NCI-H345 (cell line): Measurements from ENCODE around the gene STXBP6.
A peak's percentile ranks its signal among the peaks of the same experiment; 100 is the strongest.
"Not testable (repeated sequence)": the region's sequence is repeated elsewhere in the genome, so short reads cannot be mapped to it uniquely, and the experiment has no call there.

Experiments used
- DNase-seq: peaks from one replicate; lab custom pipeline; 2025; lab: John Stamatoyannopoulos, UW

STXBP6 gene

DNA sequence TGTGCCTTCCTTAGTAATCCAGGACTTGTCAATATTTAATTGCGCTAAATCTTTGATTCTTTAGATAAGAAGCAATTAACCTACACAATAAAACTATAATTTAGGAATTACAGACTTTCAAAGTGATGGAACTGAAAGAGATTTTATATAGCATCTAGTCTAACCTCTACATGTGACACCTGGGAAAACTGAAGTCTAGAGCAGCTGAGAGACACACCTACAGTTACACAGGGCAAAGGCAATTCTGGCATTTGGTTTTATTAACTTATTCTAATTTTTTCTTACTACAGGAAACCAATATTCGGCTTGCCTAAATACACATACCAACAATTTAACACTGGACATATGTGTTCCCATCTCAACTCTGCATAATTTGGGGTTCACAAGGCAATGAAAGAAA, 196.5 kb downstream of the STXBP6 start:
- no peak for DNase-seq

DNA sequence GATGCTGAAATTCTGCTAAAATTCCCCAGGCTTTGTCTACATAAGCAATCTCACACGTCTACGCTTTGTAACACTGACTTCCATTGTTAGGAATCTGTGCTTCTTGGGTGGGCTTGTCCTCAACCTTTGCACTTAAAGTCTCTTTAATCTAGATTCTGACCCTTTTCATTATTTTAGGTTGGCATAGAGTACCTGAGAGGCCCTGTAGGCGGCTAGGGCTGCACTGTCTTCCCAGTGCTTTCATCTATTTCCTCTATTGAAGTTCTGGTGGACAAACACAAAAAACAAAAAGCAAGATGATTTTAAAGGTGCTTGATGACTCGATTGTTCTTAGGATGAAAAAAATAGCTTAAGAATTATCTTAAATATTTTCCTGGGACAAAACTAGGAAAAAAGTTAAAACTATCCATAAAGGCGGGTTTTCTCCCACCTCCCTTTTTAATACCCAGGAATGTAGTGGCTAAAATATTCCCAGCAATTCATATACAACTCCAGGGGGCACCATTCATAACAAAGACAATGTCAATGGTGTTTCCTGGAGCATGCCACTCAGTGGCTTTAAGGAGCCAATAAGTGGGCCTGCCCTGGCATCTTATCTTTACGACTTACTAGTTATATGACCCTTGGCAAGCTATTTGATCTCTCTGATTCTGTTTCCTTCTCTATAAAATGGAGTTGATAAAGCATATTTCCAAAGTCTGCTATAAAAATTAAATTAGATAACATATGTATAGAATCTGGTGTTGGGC, 197.5 kb downstream of the STXBP6 start:
- DNase-seq = no peak

DNA sequence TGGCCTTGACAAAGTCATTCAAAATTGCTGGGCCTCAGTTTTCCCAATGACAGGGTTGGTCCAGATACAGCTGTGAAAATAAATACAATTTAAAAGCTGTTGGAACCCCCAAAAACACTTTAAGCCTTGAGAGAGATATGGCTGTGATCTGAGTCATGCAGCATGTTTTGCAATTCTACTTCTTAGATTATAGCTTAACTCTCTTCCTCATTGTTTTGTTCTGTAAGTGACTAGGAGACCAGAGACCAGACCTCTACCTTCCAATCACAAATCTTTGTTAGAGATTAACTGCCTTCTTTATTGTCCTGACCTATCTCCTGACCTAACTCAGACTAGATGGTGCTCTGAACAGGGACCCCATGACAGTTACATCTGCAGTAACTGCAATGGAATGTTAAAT, 198.1 kb downstream of the STXBP6 start:
- no peak for DNase-seq

DNA sequence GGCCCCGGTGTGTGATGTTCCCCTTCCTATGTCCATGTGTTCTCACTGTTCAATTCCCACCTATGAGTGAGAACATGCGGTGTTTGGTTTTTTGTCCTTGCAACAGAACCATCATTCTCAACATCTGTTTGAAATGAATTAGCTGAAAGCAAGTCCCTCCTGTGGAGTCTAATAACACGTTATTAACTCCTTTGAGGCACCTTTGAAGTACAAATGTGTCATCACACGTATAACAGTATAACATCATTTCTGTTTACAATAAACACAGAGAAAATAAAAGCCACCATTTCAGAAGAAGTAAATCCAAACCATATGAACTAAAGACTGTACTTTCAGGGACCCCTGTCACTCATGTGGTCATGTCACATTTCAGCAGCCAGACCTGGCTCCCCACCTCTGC, 198.5 kb downstream of the STXBP6 start:
- no peak for DNase-seq

DNA sequence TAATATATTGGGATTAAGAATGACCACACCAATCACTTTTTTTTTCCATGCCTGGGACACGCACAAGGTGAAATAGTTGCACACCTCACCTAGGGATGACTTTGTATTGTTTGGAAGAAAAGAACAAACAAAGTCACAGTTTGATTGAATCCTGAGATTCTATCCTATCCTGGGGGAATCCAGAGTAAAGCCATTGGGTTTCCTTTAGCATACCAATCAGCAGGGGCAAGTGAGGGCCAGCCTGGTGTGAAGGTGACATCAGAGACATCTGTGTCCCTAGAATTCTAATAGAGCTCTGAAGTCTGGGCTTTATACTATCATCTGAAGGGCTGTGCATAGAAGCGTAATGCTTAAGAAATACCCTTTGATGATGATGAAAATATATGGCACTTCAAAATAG, 199.9 kb downstream of the STXBP6 start:
- no peak for DNase-seq

DNA sequence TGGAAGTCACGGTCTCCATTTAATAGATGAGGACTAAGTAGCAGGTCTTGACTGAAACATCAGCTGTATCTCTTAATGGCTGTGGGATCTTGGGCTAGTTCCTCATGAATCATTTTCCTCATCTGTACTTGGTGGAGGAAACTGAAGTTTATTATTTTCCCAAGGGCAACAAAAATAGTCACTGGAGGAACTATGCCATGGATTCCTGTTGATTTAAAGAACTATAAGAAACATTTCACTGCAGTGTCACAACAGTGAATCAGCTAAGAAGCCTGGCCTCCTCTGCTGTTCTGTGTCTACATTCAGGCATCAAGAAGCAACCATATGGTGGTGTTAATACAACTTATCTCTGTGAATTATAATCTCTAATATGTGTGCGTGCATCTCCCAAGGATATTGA, 200.5 kb downstream of the STXBP6 start:
- DNase-seq = no peak

DNA sequence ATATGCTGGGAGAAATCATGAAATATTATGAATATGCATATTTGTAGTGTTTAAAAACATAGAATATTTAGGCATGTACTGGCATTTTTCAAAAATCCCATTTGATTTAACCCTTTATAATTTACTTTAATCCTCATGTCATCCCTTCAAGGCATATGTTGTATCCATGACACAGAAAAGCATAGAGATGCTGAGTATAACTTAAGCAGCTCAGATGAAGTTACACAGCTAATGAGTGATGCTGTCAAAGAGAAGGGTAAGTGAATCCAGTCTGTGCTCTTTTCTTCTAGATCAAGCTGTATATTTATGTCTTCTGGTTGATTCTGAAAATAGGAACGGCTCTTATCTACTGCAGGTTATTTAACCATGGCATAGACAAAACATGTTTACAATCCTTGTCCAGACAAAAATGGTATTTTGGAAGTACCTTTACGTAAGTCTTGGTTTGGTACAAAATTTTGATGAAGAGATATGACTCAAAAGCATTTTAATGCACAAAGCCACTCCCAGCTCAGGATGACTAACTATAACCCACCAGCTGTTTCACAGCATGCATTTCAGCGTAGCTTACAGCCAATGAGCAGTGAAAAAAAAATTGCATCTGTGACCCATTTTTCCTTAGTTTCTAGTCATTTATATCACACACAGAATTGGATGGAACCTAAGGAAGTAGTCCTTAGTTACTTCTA, 201.7 kb downstream of the STXBP6 start:
- no peak for DNase-seq

DNA sequence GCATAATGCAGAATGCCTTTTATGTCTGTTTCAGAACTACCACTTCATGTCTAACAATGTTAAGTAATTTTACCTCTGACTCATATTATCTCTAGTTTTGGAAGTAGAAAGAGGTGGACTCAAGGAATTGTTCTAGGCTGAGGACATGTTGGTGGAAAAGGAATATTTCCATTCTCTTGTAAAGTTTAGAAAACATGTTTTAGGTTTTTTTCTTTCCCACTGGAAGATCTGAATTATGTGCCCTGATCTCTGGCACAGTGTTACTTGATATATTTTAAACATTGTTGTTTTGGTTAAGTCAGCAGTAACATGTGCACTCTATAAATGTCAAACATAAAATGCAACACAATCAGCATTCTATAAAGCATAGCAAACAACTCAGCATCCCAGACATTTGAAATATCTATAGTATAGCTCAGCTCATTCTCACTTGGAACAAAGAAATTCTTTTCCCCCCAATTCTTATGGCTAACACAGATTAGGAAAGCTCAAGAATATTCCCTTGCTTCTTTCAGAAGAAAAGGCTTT, 202.3 kb downstream of the STXBP6 start:
- DNase-seq = no peak

DNA sequence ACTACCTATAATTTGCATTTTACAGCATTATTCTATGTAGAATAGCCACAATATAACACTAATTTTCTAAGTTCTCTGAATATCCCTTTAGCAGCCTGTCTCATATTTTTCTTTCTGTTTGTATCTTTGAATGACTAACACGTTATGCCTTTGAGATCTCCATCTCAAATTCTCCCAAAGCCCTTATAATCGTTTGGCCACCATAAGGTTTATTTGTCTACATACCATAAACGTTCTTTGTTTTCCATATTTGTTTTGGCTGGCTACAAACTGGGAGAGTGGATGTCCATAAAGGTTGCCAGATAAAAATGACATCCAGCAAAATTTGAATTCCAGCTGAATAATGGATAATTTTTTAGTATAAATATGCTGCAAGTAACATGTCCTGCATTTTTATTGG, 203.7 kb downstream of the STXBP6 start:
- DNase-seq = no peak

DNA sequence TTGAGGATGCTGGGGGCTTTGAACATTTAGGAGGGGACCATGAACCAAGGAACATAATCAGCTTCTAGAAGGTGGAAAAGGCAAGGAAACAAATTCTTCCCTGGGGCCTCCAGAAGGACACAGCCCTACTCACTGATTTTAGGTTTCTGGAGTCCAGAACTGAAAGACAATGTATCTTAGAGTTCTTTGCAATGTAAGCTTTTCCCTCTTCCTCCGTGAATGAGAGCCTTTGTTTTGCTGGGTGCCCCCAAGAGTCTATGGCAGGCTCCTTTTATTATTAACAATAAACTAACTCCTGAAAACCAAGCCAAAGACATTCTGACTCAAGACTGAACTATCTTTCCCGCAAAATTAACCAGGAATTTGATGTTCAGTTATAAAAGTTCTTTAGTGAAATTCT, 204.1 kb downstream of the STXBP6 start:
- no peak for DNase-seq

DNA sequence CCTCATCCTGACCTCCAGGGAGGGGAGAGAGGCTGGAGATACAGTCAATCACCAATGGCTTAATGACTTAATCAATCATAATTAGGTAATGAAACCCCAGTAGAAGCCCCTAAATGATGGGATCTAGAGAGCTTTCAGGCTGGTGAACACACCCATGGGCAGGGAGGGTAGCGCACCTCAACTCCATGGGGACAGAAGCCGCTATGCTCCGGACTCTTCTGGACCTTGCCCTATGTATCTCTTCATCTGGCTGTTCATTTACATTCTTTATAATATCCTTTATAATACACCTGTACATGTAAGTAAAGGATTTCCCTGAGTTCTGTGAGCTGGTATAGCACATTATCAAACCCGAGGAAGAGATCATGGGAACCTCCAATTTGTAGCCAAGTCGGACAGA, 205.9 kb downstream of the STXBP6 start:
- DNase-seq = no peak

DNA sequence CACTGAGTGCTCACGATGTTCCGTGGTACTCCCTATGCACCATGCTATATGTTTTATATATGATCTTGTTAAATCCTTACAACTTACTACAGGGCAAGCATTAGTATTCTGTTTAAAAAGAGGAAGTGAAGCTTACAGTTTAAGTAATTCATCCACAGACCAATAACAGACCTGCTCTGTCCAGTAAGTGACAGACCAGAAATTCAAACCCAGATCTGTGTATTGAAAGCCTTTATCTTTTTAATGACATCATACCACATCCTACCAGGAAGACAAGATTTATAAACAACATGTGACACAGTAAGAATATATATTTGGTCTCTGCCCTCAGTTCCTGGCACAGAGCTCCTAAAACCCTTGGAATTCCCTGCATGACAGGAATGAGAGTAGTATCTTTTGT, 206.5 kb downstream of the STXBP6 start:
- DNase-seq = no peak

DNA sequence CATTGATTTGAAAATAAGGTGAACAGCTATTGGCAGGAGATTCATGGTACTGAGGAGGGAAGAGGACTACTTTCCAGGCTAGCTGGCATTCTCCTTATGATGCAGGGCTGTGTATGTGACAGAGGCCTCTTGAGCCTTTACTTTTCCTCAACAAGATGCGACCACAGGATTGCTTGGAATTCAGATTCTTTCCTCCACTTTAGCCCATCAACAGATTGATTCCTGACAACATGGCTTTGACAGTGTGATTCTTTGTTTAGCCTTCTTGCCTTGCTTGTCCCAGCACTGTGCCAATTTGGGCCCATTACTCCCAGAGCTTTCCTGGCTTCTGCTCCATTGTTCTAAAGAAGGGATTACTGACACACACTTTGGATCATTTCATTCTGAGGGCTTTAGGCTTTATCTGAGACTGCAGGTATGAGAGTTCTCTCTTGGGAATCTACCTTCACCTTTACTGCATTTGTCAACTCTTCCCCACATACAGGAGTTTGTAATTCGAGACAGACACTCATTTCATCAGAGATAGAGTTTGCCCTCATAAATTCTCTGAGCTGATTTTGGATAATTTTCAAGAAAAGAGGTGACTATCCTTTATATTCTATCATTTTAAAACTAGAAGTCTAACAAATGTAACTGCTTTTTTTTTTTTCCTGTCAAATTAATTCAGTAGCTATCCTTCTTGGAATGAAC, 209.6 kb downstream of the STXBP6 start:
- DNase-seq = no peak

DNA sequence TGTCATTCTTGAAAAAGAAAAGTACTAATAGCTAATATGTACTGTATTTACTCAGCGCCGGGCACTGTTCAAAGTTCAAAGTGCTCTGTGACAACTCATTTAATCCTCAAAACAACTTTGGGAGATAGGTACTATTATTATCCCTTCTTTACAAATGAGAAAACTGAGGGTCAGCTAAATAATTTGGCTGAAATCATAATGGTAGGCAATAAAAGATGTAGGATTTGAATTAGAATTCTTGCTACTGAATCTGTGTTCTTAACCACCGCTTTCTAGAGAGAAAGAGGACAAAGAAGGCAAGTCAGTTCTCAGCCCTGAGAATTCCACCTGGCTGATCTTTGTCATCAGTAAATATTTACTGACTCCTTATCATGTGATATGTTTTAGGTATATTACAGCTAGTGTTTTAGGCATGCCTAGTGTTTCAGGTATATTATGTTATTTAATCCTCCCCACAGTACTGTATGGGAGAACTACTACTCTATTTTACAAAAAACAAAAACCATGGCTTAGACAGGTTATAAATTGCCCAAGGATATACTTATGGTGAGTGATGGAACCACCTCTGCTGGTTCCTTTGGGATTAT, 210.2 kb downstream of the STXBP6 start:
- peak; percentile 30 for DNase-seq

DNA sequence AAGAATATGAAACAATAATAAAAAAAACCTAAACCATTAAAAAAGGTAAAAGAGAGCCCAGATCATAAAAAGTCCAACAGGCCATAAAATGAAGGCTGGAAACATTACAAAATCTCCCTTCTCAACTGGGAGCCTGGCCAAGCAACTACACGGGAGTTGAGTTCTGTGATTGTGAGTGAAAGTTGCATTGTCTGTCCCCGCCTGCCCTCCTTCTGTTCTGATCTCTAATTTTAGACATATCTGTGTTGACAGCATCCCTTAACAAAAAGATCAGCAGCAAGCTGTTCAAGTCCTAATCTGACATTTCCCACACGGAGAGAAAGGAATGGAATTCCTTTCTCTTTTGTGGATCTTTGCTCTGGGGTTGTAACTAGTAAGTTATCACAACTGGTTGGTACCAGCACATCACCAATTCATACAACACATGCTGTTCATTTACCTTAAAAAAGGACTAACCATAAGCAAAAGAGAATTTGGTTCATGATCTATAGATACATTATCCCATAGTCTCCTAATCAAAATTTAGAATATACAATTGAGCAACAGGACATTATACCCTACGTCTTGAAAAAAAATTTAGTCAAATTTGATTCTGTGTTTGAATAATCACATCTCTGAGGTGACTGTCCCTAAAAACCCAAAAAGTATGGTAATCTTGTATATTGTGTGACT, 210.9 kb downstream of the STXBP6 start:
- DNase-seq = peak; percentile 26

DNA sequence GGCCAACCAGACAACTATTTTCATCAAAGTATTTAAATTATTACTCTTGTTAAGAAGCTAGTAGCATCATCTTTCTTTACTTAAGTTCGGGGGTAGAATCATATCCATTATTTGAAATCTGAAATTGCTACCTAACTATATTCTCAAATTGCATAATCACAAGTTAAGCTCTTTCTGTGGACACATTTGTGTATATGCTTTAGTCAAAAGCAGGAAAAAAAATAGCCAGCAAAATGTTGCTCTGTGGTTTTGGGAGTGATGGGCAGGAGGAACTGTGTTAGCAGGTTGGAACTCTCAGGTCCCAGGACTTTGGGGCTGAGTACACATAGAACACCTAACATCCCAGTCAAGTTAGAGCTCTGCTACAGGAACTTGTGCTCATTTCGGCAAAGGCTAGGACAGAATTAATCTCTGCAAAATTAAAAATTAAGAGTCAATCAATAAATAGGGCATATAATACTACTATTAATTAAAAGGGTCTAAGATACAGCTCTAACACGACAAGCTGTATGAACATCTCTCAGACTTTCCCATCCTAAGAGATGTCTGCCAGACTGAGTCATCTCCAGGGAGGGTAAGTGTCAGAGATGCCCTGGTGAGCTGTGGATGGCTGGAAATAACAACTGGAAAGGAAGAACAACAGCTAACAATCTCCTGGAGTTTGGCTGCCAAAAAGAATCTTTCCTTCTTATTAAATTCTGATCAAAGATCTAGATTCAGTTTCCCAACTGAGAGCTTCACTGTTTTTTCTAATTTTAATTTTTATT, 212.5 kb downstream of the STXBP6 start:
- no peak for DNase-seq

DNA sequence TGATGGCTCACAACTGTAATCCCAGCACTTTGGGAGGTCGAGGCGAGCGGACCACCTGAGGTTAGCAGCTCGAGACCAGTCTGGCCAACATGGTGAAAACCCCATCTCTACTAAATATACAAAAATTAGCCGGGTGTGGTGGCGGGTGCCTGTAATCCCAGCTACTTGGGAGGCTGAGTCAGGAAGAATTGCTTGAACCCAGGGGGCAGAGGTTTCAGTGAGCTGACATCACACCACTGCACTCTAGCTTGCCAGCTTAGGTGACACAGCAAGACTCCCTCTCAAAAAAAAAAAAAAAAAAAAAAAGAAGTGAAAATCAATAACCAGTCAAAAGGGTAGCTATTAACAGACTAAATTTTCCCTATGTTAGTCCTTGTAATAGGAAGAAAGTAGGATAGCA, 213.6 kb downstream of the STXBP6 start:
- DNase-seq = not testable (repeated sequence)

DNA sequence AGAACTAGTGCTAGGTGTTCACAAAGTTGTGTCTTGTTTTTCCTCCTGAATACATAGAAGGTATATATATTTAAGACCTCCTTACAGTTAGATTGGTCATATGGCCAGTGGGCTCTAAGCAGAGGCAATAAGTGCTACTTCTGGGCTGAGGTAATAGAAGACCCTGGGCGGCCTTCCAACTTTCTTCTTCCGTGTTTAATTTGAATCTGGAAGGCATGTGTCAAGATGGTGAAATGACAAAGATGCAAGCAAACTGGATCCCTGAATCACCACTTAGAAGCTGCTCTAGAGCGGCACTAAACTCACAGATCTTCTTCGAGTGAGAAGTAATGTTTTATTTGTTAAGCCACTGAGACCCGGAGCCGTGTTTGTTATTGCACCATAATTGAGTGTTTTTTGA, 215.0 kb downstream of the STXBP6 start:
- DNase-seq = no peak

DNA sequence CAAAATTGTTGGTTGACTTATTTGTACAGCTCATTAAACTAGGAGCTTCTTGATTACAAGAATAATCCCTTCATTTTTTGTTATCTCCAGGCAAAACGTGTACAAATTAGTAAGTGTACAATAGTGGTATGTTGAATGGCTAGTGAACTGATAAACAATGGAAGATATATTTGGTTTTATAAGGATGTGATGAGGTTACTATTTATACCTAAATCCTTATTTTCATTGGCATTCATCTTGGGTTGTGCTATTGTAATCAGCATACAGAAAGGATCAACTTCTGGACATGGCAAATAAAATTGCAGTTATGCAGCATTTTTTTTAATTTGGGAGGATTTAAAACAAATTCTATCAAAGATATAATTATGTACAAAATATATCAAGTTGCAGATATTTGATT, 216.6 kb downstream of the STXBP6 start:
- DNase-seq = no peak

DNA sequence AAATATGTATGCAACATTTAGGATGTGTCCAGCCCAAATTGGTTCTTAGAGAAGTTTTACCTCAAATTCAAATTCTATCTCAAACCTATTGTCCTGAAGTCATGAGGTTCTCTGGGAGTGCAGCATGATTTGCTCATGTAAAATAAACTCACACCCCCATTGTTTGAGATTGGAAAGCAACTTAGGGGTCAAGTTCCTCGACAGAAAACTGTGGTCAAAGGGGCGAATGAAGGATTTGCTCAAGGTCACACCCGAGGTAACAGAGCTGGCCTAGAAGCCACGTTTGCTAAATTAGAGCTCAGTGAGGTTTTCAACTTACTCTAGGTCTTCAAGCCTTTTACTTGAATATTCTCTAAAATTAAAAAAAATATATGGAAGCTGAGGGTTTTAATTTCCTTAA, 218.3 kb downstream of the STXBP6 start:
- no peak for DNase-seq

DNA sequence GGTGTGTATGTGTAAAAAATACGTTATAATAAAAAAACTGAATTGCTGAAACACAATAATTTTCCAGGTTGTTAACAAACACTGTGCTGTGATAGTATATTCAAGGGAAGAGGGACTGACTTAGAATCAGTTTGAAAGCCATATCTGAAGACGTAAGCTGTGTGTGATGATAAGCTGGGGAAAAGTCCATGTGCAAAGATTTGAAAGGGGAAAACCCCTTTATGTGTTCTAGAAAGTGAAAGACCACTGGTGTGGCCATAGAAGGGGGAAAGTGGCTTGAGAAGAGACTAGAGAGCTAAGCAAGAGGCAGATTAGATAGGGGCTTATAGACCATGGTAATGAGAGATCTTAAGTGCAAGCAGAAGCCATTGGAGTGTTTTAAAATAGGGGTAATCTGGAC, 220.1 kb downstream of the STXBP6 start:
- no peak for DNase-seq
